HAP-1 (cell line): Measurements from ENCODE around the gene CHRNB1.
"Not testable (repeated sequence)": the region's sequence is repeated elsewhere in the genome, so short reads cannot be mapped to it uniquely, and the experiment has no call there.

Experiments
- DNase-seq, 2 experiments: peaks; one replicate each; pipeline ENCODE4 v3.0.0-alpha.2; 2016 to 2020; ENCODE audit warnings: low spot score in 2 of 2
- H3K27me3 ChIP-seq: fragments of 250-450 bp; sonication (Bioruptor Pico); 2 replicates; pipeline ENCODE4 v1.5.1; 2020; ENCODE audit warnings: low read depth, mild to moderate bottlenecking, moderate library complexity
- H3K36me3 ChIP-seq: fragments of 250-450 bp; sonication (Bioruptor Pico); replicated peaks from 2 replicates; pipeline ENCODE4 v1.5.1; 2020; ENCODE audit warnings: mild to moderate bottlenecking
- H3K4me1 ChIP-seq: fragments of 250-450 bp; sonication (Bioruptor Pico); 2 replicates; pipeline ENCODE4 v1.5.1; 2020; ENCODE audit warnings: mild to moderate bottlenecking
- H3K4me3 ChIP-seq: fragments of 250-450 bp; sonication (Bioruptor Pico); 2 replicates; pipeline ENCODE4 v1.5.1; 2020; ENCODE audit warnings: mild to moderate bottlenecking, moderate library complexity
- H3K9me3 ChIP-seq: fragments of 250-450 bp; sonication (Bioruptor Pico); 2 replicates; pipeline ENCODE4 v1.5.1; 2020; ENCODE audit warnings: mild to moderate bottlenecking, moderate library complexity
- in situ Hi-C: fragments of 300-500 bp; cut with MboI; formaldehyde crosslinking; loops from 3 replicates; pipeline ENCODE4 v1.14.3; 2020; ENCODE audit warnings: low sequenced_read_pairs, inconsistent platforms, mixed read lengths

The CHRNB1 gene

DNA sequence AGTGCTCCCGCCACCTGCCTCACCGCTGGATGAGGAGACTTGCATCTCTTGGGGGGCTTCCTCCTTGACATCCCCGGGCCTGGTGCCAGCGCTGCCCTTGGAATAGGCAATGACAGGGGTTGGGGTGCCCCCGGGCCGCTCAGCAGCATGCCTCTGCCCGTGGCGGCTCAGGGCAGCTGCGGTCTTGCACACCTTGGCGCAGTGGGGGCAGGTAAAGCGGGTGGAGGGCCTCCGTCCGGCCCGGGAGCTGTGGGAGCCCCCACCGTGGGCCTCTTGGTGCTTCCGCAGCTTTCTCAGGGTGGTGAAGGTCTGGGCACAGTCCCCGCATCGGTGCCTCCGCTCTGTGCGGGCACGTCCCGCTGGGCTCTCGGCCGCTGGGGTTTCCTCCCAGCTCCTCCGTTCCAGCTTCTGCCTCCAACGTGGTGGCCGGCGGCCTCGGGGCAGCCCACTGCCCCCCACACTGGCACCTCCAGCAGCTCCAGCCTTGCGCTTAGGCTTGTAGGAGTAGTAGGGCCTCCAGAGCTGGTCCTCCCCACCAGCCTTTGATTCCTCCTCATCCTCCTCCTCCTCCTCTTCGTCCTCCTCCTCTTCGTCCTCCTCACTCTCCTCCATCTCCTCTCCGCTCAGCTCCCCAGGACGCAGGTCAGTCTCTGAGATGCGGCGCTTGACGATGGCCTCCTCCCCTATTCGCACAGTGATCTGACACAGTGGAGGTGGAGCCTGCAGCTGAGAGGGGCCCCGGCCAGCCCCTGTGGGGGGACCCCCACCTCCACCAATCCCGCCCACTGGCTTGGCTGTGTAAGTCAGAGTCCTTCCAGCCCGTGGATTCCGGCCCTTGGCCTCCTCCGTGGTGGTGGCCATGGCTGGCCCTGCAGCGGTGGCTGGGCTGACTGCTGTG lies 17.9 kb downstream of the CHRNB1 start:
- Histone ChIP-seq H3K4me1 (no peaks in the 10 kb centered on the region), H3K4me3 (no peak overlapping the region), H3K27me3 (no peaks in the 10 kb centered on the region), H3K36me3 (peaks cover 23% of the 10 kb centered on the region), H3K9me3 (no peaks in the 10 kb centered on the region)
- no peak for DNase-seq
- in situ Hi-C loops: no loop called here

DNA sequence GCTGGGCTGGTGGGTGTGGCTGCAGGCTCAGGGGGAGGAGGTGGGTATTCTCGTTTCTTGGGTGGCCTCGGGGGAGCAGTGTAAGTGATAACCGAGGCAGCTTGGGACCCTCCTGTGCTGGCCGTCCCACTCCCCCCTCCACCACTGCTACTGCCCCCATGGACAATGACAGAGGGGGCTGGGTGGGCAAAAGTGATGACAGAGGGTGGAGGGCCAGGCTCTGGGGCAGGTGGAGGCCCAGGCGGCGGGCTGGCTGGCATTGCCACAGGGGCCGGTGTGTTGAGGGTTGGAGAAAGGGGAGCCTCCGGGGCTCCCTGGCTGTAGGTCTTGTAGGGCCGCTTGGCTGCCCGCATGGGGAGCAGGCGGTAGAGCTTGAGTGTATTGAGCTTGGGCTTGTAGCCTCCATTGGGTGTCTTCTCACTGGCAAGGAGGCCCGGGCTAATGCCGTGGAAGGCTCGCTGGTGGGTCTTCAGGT lies 18.5 kb downstream of the CHRNB1 start:
- H3K9me3 ChIP-seq: no peaks in the 10 kb centered on the region
- H3K36me3 ChIP-seq: peaks cover 23% of the 10 kb centered on the region
- no peaks in the 10 kb centered on the region for H3K4me1 ChIP-seq
- H3K4me3 ChIP-seq: no peak overlapping the region
- no peaks in the 10 kb centered on the region for H3K27me3 ChIP-seq
- DNase-seq: no peak
- in situ Hi-C loops: no loop called here

DNA sequence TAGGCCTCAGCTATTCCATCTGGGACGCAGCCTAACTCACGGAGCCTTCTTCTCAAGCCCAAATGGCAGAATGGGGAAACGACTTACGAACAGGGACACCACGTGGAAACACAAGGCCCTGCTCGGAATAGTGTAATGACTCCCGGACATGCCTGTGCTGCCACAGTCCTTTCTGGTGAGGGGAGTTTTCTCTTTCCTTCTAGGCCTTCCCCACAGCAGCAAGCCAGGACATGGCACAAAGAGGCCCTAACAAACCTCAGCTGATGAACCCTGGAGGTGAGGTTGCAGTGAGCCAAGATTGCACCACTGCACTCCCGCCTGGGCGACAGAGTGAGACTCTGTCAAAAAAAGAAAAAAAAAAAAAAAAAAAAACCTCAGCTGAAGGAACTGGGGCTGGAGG lies 19.2 kb downstream of the CHRNB1 start:
- H3K36me3 ChIP-seq: peaks cover 23% of the 10 kb centered on the region
- H3K9me3 ChIP-seq: no peaks in the 10 kb centered on the region
- in situ Hi-C loops: no loop called here

DNA sequence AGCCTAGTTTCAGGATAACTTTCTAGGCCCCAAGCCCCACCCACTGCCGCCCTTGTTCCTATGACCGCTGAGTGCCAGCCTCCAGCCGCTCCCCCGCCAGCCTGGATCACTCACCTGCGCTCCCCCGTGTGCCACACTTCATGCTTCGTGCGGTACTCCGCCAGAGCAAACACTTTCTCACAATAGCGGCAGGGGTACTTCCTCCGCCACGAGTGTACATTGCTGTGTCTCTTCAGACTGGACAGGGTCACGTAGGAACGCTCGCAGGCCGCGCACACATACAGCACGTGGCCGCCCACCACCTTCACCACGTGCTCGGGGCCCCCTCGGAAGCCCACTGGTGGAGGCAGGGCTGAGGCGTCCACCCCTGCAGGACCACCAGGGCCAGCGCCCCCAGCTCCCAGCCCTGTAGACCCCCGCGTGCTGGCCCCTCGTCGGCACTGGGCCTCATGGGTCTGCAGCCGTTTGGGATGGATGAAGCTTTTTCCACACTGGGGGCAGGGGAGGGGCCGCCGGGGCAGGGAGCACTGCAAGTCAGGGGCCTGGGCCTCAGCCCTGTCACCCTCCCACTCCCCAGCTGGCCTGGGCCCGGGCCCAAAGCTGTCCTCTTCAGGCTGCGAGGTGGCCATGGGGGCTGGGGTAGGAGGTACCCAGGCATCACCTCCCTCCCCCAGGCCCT lies 20.9 kb downstream of the CHRNB1 start:
- Histone ChIP-seq H3K4me1 (no peaks in the 10 kb centered on the region), H3K4me3 (no peak overlapping the region), H3K9me3 (no peaks in the 10 kb centered on the region), H3K36me3 (peaks cover 23% of the 10 kb centered on the region), H3K27me3 (no peaks in the 10 kb centered on the region)
- in situ Hi-C loops: no loop called here
- no peak for DNase-seq

More for the DNA sequence above, 19.2 kb downstream of the CHRNB1 start:
- no peak overlapping the region for H3K4me3 ChIP-seq
- H3K4me1 ChIP-seq: no peaks in the 10 kb centered on the region
- H3K27me3 ChIP-seq: no peaks in the 10 kb centered on the region
- DNase-seq: no peak

DNA sequence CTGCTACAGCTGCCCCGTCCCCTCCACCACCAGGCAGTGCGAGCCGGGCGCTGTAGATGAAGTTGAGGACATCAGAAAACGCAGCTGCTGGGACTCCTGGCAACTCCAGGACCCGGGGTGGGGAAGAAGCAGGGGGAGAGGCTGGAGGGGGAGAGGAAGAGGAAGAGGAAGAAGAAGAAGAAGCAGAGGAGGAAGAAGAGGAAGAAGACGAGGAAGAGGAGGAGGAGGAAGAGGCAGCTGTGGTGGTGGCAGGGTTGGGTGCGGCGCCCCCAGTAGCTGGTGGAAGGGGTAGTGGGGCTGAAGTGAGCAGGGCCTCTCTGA lies 21.4 kb downstream of the CHRNB1 start:
- Histone ChIP-seq H3K36me3 (peaks cover 23% of the 10 kb centered on the region), H3K27me3 (no peaks in the 10 kb centered on the region), H3K4me3 (no peak overlapping the region), H3K4me1 (no peaks in the 10 kb centered on the region), H3K9me3 (no peaks in the 10 kb centered on the region)
- DNase-seq: no peak
- in situ Hi-C loops: no loop called here

DNA sequence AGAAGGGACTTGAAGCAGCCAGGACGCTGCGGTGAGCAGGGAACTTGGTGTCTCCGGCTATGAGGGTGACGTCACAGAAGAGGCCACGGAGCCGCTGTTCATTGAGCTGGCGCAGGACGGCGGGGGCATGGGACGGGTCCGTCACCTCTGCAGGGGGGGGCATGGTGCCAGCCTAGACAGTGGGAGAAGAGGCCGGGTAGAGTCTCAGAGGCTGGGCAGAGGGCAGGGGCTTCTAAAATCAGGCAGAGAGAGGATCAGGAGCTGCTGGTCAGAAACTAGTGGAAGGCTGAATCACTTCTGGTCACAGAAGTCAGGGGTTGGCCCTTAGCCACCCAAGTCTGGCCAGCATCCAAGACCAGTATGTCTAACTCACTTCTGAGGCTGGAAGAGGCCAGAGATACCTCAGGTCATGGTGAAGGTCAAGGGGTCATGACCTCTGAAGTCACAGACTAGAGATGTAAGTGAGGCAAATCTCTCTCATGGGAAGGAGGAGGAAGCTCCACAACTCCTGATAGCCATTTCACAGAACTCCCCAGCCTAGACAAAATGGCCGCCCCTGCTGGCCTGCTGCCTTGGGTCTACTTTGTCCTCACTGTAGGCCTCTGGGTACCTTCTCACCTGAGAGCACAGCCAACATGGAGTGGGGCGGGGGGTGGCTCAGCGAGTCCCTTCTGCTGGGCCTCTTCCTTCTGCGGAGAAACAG lies 21.9 kb downstream of the CHRNB1 start:
- Histone ChIP-seq H3K4me3 (no peak overlapping the region), H3K9me3 (no peaks in the 10 kb centered on the region), H3K4me1 (no peaks in the 10 kb centered on the region), H3K36me3 (peaks cover 23% of the 10 kb centered on the region), H3K27me3 (no peaks in the 10 kb centered on the region)
- in situ Hi-C loops: no loop called here
- DNase-seq: no peak

DNA sequence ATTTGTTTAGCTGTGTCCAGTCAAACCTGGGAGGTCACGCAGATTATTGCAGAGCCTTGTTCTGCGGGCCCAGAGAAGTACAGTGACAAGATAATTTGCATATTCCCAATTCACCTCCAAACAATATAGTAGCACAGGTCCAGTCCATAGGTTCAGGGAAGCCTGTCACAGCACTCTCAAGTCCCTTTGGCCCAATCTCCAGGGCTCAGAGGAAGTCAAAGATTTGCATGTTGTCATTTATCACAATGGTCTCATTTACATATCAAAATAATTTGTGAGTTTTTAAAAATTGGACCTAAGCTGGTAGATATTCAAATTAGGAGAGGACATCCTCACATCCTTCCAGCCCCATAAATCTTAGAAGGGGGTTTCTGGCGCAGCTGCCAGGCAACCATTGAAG lies 22.6 kb downstream of the CHRNB1 start:
- no peak for DNase-seq
- Histone ChIP-seq H3K4me1 (no peaks in the 10 kb centered on the region), H3K36me3 (peaks cover 23% of the 10 kb centered on the region), H3K27me3 (no peaks in the 10 kb centered on the region), H3K4me3 (no peak overlapping the region), H3K9me3 (no peaks in the 10 kb centered on the region)
- in situ Hi-C loops: no loop called here

DNA sequence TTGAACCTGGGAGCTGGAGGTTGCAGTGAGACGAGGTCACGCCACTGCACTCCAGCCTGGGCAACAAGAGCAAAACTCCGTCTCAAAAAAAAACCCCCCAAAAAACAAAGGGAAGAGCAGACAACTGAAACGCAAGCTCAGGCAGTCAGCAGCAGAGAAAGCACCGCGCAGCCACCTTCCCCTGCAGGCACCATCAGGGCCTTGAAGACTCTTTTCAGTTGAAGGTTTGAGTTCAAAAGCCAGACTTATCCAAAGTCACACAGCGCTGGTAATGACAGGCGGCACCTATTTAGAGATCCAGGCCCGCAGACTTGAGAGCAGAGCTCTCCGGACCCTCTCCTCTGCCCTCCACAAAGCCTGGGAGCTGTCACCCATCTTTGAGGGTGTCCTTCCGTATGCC lies 23.4 kb downstream of the CHRNB1 start:
- in situ Hi-C loops: no loop called here
- DNase-seq: no peak
- Histone ChIP-seq H3K36me3 (peaks cover 16% of the 10 kb centered on the region), H3K4me3 (no peak overlapping the region), H3K9me3 (no peaks in the 10 kb centered on the region), H3K27me3 (no peaks in the 10 kb centered on the region), H3K4me1 (no peaks in the 10 kb centered on the region)

DNA sequence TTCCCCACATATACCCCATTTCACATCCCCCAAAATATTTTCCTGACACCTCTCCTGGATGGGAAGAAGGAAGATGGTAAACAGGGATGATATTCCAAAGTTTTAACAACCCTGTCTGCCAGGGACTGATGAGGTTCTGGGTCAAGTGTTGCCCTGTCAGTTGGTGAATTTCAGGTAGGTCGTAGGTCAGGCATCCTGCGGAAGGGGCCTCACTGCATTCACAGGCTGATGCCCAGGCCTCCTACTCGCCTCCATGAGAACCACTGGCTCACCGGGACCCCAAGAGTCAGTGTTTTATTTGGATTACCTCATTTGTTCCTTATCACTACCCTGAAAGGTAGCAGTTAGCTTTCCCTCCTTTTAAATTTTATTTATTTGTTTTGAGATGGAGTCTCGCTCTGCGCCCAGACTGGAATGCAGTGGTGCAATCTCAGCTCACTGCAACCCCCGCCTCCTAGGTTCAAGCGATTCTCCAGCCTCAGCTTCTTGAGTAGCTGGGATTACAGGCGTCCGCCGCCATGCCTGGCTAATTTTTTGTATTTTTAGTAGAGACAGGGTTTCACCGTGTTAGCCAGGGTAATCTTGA lies 24.0 kb downstream of the CHRNB1 start:
- Histone ChIP-seq H3K36me3 (peaks cover 10% of the 10 kb centered on the region), H3K27me3 (no peaks in the 10 kb centered on the region), H3K4me3 (no peak overlapping the region), H3K4me1 (no peaks in the 10 kb centered on the region), H3K9me3 (no peaks in the 10 kb centered on the region)
- in situ Hi-C loops: no loop called here
- no peak for DNase-seq

DNA sequence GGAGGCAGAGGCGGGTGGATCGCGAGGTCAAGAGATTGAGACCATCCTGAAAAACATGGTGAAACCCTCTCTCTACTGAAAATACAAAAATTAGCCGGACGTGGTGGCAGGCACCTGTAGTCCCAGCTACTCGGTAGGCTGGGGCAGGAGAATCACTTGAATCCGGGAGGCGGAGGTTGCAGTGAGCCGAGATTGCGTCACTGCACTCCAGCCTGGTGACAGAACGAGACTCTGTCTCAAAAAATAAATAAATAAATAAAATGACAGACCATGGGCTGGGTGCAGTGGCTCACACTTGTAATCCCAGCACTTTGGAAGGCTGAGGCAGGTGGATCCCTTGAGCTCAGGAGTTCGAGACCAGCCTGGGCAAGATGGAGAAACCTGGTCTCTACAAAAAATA lies 25.0 kb downstream of the CHRNB1 start:
- DNase-seq, in situ Hi-C loops, H3K27me3 ChIP-seq, H3K4me3 ChIP-seq, H3K9me3 ChIP-seq, H3K4me1 ChIP-seq, H3K36me3 ChIP-seq: not testable (repeated sequence)

DNA sequence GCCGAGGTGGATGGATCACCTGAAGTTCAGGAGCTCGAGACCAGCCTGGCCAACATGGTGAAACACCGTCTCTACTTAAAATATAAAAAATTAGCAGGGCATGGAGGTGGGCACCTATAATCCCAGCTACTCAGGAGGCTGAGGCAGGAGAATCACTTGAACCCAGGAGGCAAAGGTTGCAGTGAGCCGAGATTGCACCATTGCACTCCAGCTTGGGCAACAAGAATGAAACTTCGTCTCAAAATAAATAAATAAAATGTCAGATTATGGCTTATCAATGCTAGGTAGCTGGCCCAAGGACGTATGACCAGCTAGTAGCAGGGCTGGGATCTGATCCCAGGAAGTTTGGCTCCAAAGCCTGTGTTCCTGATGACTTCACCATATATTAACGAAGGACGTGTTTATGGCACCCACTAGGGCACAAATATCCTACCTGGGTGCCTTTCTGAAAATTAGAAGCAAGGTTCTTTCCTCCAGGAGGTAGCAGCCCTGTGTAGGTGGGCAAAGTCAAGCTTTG lies 25.7 kb downstream of the CHRNB1 start:
- H3K4me3 ChIP-seq, H3K36me3 ChIP-seq, DNase-seq, H3K4me1 ChIP-seq, H3K27me3 ChIP-seq, in situ Hi-C loops, H3K9me3 ChIP-seq: not testable (repeated sequence)

DNA sequence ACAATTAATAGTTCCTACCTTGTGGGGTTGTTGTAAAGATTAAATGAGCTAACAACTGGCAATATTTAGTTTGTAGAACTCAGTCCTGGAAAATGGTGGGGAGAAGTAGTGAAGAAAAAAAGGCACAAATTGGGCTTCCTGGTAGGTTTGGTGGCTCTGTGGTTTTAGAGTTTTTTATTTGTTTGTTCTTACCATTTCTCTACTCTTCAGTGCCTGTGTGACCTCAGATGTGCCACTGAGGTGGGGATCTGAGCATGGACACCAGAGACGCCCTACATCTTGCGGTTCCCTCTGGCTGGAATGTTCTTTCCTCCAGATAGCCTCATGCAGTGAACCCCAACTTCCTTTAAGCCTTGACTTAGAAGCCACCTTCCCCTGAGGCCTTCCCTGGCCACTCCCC lies 26.9 kb downstream of the CHRNB1 start:
- peaks cover 4% of the 10 kb centered on the region for H3K36me3 ChIP-seq
- no peak for DNase-seq
- no peaks in the 10 kb centered on the region for H3K9me3 ChIP-seq
- in situ Hi-C loops: no loop called here
- no peak overlapping the region for H3K4me3 ChIP-seq
- H3K27me3 ChIP-seq: no peaks in the 10 kb centered on the region
- no peaks in the 10 kb centered on the region for H3K4me1 ChIP-seq

DNA sequence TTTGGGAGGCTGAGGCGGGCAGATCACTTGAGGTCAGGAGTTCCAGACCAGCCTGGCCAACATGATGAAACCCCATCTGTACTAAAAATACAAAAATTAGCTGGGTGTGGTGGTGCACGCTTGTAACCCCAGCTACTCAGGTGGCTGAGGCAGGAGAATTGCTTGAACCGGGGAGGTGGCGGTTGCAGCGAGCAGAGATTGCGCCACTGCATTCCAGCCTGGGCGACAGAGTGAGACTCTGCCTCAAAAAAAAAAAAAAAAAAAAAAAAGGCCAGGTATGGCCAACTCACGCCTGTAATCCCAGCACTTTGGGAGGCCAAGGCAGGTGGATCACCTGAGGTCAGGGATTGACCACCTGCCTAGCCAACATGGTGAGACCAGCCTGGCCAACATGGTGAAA lies 29.9 kb downstream of the CHRNB1 start:
- H3K36me3 ChIP-seq, H3K4me1 ChIP-seq, H3K4me3 ChIP-seq, H3K9me3 ChIP-seq, H3K27me3 ChIP-seq, in situ Hi-C loops, DNase-seq: not testable (repeated sequence)
